Left colon (tissue), 2 donors: ENCODE data around the gene TAC4. TPM values are rescaled to one million over a fixed set of nuclear protein-coding genes. Genes with fewer than 3 reads are reported as not detected.
A peak's percentile ranks its signal among the peaks of the same experiment; 100 is the strongest.
"Not testable (repeated sequence)": the region's sequence is repeated elsewhere in the genome, so short reads cannot be mapped to it uniquely, and the experiment has no call there.

Experiments
- ATAC-seq: fragments of 200-7000 bp; cut with Tn5 transposase; one replicate; pipeline ENCODE4 v1.9.1; 2020; ENCODE audit warnings: mild to moderate bottlenecking, moderate library complexity
- DNase-seq, 2 donors: peaks; one replicate each; pipeline ENCODE4 v3.0.0-alpha.2; 2020
- intact Hi-C, 2 donors: fragments of 100-400 bp; cut with DNase I in 1 of 2; cut with micrococcal nuclease in 1 of 2; formaldehyde crosslinking; loops; one replicate each; pipeline versions ENCODE4 v1.11.2 to v1.14.0; 2022; cut with DNase I, micrococcal nuclease
- total RNA-seq, 2 donors: library from RNA; stranded (reverse); fragmentation: NEBNext Ultra II Directional; extraction: Animal tissue kit (Norgen Biotek cat#: 25700); gene quantifications; one replicate each; pipeline ENCODE4 v1.2.1, GENCODE V29; 2021
- donor health status: DM: no; HTN: no; CAD: no.
- donor health status: DM: yes; HTN: yes; CAD: no.

TAC4 gene
- total RNA-seq, 2 donors from 2014 or later: not detected

DNA sequence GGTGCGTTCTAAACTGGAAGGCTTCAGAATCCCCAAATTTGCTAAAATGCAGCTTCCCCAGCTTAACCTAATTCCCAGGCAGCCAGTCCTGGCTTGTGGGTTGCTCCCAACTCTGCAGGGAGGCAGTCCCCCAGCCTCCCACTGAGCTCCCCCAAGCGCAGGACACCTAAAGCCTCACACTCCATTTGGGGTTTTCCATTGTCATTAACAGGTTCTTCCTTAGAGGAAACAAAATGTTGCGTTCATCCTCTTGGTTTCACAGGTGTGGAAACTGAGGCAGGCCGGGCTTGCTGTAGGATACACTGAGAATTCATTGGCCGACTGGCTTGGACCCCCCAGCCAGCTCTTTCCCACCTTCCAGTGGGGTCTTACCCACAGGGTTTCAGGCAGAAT is 2.3 kb upstream of the TAC4 start:
- DNase-seq: no peak
- intact Hi-C loops: no loop called here
- no peak for ATAC-seq

DNA sequence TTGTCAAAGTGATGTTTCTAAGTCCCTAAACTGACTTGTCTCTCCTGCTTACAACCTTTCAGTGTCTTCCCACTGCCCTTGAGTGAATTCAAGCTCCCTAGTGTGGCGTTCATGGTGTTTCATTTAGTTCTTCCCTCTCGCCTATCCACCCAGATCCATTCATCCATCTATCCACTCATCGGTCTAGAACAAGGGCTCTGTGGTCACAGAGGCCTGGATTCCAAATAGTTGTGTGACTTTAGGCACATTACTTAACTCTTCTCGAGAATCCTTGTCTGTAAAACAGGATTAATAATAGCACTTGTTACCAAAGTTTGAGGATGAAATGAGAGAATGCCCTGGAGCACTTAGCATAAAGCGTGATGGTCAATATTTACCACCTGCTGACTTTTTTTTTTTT is 870 bp upstream of the TAC4 start:
- no peak for ATAC-seq
- intact Hi-C loops: no loop called here
- no peak for DNase-seq

DNA sequence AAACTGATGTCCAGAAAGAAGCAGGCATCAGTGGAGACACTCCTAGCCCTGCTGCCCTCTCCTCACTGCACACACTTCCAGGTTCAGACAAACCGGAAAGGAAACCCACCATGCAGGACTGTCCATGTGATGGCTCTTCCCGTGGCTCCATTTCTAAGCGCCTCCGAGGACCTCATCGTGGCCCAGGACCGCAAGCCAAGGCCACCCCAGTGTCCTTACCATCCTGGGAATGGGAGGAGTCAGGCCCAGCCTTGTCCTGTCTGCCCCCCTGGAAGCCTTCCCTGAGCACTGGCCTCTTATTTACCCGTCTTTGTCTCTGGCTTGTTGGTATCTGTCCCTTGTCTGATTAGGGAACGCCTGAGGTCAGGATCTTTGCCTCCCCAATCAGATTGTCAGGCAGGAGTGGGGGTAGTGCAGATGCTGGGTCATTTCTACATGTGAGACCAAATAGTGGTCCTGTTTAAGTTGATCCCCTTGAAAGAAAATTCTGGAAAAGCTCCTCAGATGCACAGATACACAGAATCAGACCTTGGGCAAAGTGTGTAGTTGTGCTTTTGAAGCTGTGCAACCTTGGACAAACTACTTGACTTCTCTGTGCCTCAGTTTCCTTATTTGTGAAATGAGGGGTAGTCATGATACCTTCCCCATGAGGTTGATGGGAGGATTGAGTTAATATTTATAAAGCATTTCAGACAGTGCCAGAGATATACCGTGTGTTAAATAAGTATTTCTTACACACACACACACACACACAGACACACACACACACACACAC is 744 bp downstream of the TAC4 start:
- intact Hi-C loops: no loop called here
- ATAC-seq (no peak), DNase-seq (no peak)

DNA sequence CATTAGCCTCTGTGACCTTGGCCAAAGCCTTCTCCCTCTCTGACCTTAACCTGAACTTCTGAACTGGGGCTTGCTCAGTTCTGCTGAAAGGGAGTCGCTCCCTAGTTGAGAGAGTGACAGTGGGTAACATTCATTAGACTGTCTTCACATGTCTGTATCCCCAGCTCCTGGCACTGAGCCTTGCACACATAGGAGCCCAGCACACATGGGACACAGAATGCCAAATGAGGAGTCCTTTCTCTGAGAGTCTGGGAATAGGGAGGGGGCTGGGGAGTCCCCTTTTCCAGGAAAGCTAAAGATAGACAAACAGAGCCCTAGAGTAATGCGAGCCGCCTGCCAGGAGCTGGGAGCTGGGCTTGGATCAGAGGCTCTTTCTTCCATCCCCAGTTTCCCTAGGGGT is 2.5 kb downstream of the TAC4 start:
- ATAC-seq (no peak), DNase-seq (no peak)
- intact Hi-C loops: no loop called here

DNA sequence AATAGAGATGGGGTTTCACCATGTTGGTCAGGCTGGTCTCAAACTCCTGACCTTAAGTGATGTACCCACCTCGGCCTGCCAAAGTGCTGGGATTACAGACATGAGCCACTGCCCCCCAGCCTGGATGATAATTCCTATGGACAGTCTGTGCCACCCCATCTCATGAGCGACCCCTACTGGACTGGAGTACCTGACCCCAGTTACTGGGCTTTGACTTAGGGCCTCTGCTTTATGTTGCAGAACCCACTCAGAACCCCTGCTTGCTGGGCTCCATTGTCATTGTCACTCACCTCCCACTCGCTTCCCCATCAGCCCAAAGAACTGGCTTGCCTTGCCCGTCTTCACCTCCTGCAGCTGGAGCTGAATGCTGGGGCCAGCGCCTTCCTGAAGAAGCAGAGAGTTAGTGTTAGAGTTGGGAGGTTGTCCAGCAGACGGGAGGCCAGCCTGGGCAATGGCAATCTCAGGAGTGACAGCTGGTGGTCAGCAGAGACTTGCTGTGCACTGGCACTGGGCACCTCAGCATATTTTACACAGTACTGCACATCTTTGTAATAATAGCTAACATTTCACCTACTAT is 4.0 kb downstream of the TAC4 start:
- DNase-seq (peak in 1 of 2 donors; percentile 31), ATAC-seq (peak; percentile 32)
- intact Hi-C loops: no loop called here

DNA sequence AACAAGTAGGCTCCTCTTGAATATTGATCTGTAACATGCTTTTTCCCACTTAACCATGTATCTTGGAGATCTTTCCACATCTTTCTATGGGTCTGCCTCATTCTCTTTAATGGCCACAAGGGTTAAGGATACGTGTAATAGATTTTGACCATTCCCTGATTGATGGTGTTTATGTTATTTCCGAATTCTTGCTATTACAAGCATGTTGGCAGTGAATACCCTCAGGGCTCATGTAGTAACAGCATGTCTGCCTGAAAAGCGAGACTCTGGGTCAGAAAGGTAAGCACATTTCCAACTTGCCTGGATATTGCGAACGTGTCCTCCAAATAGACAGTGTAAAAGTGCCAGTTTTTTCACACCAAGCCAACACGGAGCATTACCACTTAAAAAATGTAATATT is 5.0 kb downstream of the TAC4 start:
- DNase-seq (no peak), ATAC-seq (no peak)
- intact Hi-C loops: no loop called here

DNA sequence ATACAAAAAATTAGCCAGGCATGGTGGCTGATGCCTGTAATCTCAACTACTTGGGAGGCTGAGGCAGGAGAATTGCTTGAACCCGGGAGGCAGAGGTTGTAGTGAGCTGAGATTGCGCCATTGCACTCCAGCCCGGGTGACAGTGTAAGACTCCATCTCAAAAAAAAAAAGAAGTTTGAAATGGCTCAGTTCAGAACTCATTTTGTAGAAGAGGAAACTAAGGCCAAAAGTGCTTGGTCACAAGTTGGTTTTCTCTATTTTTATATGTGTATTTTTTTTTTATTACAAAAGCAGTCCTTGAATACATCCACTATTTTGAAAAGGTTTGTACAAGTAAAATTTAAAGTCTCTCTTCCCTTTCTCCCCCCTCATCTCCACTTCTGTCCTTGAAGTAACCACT is 5.5 kb downstream of the TAC4 start:
- intact Hi-C loops: no loop called here
- no peak for DNase-seq
- no peak for ATAC-seq

DNA sequence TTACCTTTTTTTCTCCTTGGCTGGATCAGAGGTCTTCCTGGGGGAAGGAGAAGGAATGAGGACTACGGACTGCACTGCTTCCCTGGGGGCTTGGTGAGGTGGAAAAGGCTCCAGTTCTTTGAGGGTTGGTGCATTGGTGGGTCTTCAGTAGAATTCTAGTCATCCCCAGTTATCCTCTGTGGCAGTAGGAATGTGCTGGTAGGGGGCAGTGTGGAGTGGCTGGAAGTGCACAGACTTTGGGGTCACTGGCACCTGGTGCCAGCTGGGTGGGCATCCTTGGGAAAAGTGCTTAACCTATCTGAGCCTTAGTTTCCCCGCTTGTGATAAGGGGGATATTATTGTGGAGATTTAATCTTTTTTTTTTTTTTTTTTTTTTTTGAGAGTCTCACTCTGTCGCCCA is 6.3 kb downstream of the TAC4 start:
- no peak for DNase-seq
- ATAC-seq: no peak
- intact Hi-C loops: no loop called here

DNA sequence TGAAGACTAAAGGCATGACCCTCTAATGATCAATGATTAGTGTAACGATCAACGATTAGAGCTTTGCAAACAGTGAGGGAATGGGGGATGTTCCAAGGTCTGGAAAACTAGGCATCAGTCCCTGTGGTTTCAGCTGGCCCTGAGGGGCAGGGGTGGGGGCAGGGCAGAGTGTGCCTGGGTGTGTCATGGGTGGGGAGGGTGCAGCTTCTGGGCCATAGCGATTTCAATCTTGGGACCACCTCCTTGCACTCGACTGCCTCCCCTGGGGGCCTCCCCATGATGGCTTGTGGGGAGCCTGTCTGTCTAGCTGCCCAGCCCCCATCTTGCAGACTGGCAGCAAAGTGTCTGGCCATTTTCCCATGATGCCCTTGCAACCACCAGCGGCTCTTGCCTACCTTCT is 8.4 kb downstream of the TAC4 start:
- intact Hi-C loops: no loop called here
- ATAC-seq (no peak), DNase-seq (no peak)

DNA sequence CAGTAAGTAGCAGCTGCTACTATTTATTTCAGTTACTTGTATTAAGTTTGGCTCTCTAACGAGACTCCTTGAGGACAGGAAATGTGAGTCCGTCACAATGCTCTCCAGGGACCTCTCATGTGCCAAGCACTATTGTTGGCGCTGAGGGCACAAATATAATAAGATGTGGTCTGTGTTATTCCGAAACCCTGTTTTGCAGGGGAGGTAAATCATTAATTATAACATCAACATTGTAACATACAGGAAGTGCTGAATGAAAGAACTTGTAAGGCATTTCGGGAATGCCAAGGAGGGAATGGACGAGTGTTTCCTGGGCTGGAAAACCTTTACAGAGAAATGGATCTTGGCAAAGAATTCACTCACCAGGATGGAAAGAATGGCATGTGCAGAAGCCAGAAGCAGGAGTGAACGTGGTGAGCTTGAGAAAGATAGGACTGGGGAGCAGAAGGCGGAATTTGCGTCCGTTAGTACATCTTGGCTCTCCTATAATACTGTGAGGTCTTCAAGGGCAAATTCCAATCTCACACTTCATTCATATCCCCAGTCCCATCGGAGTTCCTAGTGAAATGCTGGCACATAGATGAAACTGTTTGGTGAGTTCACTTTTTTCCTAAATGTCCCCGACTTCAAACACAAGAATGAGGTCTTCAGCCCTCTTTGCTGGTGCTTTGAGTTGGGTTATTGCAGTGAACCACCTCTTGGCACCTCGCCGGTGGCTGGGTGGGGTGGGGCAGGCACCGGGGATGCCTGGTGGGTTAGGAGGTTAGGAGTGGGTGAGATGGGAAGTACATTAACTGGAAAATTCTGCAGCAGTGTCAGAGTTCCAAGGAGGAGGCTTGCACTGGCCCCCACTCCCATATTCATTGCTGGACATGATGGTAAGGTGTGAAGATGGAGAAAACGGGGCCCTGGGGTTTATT is 11.5 kb downstream of the TAC4 start:
- intact Hi-C loops: no loop called here
- ATAC-seq (peak; percentile 80), DNase-seq (no peak)

DNA sequence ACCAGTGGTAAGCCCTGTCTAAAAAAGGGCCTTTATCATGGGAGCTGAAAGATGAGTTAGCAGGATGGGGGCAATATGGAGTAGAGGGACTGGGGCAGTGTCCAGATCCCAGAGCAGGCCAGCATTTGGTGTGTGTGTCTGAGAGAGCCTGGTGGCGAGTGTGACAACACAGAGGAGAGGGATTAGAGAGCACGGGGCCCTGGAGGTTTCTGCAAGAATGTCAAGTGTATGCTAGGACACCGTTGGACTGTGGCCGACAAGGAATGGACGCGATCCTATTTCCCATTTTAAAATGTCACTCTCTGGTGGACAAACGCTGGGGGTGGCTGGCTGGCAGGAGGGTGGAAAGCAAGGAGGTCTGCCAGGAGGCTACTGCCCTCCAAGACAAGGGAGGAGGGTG is 12.4 kb downstream of the TAC4 start:
- ATAC-seq: no peak
- intact Hi-C loops: no loop called here

DNA sequence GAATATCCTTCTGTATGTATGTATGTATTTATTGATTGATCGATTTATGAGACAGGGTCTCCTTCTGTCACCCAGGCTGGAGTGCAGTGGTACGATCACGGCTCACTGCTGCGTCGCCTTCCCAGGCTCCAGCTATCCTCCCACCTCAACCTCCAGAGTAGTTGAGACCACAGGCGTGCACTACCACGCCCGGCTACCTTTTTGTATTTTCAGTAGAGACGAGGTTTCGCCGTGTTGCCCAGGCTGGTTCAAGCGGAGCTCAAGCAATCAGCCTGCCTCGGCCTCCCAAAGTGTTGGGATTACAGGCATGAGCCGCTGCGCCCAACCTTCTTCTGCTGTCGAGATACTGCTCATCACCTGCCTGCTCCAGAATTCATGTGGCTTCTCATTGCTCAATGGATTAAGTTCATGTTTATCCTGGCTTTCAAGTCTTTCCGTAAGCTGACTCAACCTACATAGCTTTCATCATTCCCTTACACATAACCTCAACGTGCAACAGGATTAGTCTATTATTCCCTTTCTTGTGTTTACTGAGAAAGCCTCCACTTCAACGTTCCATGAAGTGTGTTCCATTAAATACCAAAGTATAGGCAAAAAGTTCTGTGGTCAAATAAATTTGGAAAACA is 13.6 kb downstream of the TAC4 start:
- no peak for DNase-seq
- intact Hi-C loops: no loop called here
- no peak for ATAC-seq

More for the DNA sequence above, 12.4 kb downstream of the TAC4 start:
- no peak for DNase-seq

DNA sequence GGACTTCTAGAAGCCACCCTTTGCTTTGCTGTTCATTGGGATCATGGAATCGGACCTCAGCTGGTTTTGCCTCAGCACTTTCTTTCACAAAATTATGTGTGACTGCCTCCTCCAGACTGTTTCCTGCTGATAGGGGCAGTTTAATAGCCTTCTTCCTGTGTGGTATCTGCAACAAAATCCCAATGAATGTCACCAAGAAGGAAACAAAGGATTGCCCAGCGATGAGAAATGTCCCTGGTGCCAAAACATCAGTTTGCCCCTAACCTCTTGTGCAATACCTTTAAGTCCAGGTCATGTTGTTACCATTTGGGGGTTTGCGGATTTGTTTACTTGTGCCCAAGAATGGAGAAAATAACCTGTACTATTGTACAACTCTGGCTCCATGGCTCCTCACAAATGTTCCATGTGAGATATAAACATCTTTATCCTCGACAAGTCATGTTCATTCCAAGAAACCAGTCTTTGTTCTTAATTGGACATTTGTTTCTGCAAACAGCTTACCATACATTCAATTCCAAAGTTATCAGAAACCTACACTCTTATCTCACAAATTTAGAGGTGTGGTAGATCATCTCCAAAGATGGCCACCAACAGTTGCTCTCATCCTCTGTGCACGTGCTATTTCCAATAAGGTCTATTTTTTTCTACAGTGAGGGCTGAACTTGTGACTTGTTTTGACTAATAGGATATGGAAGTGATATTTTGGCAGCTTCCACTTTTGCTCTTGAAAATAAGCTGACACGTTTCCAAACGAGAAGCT is 14.8 kb downstream of the TAC4 start:
- DNase-seq (no peak), ATAC-seq (no peak)
- intact Hi-C loops: no loop called here

DNA sequence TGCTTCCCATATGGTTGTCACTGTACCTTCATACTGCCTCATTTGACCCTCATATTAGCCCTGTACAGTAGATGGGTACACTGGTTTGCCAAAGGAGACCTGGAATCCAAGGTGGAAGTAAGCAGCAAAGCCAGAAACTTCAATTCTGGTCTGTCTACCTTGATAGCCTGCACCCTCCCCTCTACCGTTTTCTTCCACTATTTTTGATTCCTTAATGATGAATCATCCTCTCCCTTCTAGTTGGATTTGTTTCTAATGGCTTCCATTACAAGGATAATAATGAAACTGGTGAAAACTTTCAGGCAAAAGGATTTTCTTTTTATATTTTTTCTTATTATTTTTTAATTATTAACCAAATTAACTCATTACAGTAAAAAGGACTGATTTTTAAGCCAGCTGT is 17.3 kb downstream of the TAC4 start:
- intact Hi-C loops: no loop called here
- DNase-seq: no peak
- ATAC-seq: no peak

DNA sequence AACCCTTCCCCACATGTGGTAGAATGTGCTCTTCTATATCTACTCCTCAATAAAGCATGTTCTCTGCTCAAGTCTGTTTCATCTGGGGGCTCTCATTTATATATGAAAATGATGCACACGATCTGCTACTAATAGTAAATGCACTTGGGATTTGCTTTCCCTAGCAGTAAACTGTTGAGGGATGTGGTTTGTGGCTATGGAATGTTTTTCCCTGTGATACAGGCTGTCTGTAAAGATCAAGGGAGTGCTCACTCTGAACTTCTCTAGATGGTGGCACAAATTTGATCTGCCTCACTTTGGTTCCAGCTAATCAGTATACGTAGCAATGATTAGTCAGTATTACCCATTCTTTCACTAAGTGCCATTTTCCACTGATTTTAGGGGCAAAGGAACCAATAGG is 18.8 kb downstream of the TAC4 start:
- no peak for DNase-seq
- no peak for ATAC-seq
- intact Hi-C loops: no loop called here

DNA sequence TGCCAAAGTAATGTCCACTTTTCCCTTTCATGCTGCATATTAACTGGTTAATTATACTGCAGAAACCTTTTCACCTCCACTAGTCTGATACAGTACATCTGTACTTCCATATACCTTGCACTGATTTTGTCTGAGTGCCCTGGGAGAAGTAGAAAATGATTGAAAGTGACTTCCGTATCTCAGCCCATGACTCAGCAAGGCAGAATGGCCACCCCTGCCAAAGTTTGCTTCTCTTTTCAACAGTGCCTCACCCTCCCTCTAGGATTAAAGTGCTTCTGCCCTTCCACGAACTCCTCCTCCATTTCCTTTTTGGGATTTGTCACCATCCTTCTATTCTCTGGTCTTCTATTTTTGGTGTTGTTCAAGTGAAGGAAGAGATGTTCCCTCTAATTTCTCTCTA is 19.5 kb downstream of the TAC4 start:
- ATAC-seq, DNase-seq, intact Hi-C loops: not testable (repeated sequence)

DNA sequence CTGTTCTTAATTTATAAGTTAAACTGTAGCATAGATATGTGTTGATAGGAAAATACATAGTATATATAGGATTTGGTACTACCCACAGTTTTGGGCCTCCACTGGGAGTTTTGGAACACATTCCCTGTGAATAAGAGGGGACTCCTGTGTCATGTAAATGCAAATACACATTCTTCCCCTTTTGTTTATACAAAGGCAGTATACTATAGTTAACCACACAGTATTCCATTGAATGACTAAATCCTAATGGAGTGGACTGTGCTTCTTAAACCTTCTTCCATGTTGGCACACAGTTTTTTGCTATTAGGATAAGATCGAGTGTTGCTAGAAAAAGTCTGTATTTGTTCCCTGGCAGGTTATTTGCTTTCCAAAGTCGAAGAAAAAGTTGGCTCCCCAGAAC is 22.2 kb downstream of the TAC4 start:
- ATAC-seq (no peak), DNase-seq (no peak)
- intact Hi-C loops: no loop called here

DNA sequence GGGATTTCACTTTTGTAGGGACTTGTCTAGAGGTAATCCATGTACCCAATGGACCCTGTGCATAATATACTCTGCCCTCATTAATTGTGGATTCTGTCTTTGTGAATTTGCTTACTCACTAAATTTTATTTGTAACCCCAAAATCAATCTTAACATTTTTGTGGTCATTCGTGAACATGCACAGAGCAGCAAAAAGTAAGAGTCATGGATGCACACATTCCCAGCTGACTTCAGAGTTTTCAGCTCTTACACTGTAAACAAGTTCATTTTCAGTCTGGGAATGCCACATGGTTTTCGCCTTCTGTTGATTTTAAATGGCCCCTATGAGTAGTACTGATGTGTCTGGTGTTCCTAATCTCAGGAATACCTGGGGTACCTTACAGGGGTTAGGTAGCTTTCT is 24.3 kb downstream of the TAC4 start:
- ATAC-seq: no peak

DNA sequence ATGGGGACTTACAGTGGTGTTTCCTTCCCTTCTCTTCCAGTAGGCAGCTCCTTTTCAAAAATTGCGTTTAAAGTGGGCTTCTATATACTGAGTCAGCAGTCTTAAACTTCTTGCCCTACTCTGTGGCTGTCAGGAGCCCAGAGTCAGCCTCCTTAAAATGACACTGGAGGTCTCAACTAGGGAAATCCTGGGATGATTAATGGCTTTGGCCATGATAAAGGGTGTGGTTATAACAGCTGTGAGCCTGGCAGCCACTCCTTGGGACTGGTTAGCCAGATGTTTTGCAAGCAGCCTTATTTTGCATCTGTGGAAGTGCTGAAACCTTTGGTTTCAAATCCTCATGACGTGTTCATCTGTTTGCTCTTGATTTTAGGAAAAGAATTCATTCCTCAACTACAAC is 25.0 kb downstream of the TAC4 start:
- intact Hi-C loops: no loop called here
- peak; percentile 34 to 48 for DNase-seq

More for the DNA sequence above, 24.3 kb downstream of the TAC4 start:
- DNase-seq: no peak
- intact Hi-C loops: no loop called here

More for the DNA sequence above, 25.0 kb downstream of the TAC4 start:
- ATAC-seq: peak; percentile 78
